Endometrial microvascular endothelial cells (primary cell): ENCODE measurements around the gene PKMYT1. TPM values are rescaled to one million over a fixed set of nuclear protein-coding genes. Genes with fewer than 3 reads are reported as not detected.

Source experiments
- in situ Hi-C: cut with HindIII; loops from 2 replicates; pipeline ENCODE4 v1.10.0; 2017; ENCODE audit warnings: low sequenced_read_pairs, low pct_unique_long_range_greater_than_20kb; ENCODE audit errors: inconsistent ontology term
- total RNA-seq: library from RNA; depleted of rRNA; stranded (reverse); fragments of >200 nt; gene quantifications from one replicate; pipeline ENCODE4 v1.2.3, GENCODE V29; 2015; ENCODE audit errors: inconsistent ontology term

Gene PKMYT1
- total RNA-seq, result 32.3 TPM

DNA sequence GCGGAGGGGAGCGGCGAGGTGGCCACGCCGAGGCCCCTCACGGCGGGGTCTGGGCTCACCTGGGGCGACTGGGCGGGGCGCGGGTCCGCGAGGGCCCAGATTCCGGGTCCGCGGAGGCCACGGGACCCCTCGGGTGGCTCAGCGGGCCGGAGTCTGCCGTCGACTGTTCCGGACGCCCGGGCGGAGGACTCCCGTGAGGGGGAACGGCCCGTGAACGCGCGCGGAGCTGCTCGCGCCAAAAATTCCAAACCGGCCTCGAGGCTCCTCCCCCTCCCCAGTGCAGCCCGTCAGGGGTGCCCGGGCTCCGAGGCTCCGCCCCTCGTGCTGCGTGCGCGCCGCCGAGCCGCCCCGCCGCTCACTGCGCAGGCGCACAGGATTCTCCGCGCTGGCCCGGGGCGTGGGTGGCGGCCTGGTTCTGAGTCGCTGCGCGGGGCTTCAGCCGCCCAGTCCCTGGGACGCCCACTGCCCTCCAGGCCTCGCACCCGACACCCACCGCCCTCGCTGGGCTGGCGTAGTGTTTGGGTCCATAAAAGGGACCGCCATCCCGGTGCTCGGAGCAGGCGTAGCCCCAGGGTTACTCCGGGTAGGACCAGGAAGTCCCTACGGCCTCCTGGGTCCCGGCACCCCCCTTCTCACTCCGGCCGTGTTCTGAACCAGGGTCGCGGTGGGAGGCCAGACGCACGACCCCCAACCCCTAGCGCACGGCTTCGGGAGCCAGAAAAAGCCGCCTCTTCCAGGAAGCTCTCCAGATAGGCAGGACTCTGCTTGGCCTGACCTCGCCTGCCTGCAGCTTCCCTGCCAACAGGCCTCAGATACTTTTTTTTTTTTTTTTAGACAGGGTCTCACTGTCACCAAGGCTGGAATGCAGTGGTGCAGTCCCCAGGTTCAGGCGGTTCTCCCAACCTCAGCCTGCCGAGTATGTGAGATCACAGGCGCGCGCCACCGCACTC is at the start of gene PKMYT1:
PKMYT1 (minus strand) TSS at position 220 of the 950 bp plus-strand sequence. CDS start 789 bp downstream, outside the sequence.
- in situ Hi-C loops, result no loop called here

DNA sequence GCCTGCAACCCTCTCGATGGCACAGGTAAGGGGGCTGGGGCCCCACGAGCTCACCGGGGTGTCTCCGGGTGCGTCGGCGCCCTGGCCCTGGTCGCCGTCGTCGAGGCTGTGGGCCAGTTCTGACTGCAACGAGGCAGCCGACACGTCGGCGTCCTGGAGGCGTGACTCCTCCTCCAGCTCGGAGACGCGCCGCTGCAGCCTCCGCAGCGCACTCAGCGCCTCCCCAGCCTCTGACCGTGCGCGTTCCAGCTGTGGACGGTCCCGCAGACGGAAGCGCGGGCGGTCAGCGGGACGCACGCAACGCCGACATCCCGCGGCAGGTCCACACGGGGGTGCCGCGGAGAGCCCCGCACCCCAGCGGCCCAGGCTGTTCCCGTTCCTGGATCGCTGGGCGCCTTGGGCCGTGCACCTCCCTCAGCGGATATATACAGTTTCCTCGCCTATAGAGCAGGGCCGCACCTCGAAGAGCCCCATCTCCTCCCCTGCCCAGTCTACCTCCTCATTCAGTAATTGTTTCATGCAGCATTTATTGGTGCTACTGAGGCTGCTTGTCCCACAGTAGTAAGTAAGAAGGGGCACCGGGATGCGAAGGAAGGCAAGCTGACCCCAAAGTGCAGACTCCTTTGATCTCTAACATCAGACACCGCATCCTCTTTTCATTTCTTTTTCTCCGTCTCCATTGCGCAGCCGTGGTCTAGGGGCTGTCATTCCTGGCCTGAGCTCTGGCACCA is 49.4 kb upstream of the PKMYT1 start:
- in situ Hi-C loops, result no loop called here

DNA sequence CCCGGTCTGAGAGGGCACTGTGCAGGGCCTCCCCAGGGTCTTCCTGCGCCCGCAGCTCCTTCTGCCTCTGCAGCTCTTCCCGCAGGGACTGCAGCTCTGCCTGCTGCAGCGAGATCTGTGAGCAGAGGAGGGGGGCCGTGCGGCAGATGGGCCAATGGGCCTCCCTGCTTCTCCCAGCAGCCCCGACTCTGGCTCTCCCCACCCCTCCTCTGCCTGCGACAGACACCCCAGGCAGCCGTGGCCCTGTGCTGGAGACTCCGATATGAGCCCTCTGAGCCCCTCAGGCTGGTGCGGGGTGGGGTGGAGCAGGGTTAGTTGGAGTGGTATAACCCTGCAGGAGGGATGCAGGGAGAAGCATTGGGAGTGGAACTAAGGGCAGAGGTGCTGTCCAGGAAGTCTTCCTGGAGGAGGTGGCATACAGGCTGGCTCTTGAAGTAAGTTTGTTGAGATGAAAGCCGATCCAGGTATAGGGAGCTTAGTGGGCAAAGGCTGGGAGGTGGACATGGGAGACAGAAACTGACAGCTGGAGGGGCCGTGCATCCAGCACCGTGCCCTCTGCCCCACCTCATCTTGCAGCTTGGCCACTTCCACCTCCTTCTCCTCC is 48.6 kb upstream of the PKMYT1 start:
- in situ Hi-C loops, result no loop called here

DNA sequence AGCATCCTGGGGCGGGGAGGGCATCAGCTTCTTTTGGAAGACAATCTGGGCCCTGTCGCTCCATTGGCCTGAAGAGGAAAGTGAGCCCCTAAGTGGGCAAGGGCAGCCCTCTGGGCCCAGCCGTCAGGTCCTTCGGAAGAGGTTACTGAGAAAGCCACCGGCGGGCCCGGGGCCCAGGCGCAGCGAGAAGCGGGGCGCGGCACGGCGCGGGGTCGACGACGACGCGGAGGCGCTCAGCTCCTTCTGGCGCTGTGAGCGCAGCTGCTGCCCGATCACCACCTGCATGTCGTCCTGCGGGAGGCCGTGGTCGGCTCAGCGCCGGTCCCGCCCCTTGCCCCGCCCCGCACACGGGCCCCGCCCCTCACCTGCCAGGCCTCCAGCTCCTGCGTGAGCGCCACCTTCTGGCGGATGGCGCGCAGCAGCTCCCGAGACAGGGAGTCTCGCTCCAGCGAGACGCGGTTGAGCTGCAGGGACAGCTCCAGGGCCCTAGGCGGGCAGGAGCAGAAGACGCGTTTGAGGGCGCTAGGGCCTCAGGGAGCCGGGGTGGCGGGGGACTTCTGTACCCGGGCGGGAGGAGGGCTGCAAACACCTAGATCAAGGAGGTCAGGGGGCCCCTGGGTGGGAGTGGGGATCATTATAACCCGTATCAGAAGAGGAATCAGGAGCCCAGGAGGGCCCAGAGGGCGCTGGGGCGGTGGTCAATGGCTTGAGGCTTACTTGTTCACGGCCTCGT is 47.9 kb upstream of the PKMYT1 start:
- in situ Hi-C loops, result no loop called here

DNA sequence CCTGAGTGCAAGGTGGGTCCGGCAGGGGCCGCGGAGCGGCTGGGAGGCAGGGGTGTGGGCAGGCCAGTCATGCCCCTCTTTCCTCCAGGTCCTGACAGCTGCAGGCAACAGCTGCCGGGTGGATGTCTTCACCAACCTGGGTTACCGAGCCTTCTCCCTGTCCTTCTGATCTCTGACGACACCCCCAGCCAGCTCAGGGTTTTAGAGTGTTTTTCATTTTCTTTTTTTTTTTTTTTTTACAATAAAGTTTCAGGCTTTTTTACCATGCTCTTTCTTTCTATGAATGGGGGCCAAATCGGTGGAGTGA is 47.2 kb upstream of the PKMYT1 start:
- in situ Hi-C loops, result no loop called here

DNA sequence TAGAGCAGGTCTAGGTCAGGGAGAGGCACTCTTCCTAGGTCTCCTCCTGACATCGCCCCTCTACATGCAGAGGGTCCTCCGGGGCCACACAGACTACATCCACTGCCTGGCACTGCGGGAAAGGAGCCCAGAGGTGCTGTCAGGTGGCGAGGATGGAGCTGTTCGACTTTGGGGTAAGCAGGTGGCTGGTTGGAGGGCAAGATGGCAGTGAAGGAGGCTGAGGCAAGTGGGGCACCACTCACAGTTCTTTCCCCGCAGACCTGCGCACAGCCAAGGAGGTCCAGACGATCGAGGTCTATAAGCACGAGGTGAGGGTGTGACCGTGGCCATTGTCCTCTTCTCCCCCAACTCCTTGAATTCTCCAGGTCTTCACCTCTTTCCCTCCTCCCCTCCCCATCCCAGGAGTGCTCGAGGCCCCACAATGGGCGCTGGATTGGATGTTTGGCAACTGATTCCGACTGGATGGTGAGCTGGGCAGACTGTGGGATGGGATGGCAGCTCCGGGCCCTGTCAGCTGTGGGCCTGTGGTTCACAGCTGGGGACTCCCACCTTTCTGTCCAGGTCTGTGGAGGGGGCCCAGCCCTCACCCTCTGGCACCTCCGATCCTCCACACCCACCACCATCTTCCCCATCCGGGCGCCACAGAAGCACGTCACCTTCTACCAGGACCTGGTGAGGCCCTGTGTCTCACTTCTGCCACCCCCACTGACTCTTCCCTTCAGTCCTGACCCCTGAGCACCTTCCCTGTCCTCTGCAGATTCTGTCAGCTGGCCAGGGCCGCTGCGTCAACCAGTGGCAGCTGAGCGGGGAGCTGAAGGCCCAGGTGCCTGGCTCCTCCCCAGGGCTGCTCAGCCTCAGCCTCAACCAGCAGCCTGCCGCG is 46.6 kb upstream of the PKMYT1 start:
- in situ Hi-C loops, result no loop called here

DNA sequence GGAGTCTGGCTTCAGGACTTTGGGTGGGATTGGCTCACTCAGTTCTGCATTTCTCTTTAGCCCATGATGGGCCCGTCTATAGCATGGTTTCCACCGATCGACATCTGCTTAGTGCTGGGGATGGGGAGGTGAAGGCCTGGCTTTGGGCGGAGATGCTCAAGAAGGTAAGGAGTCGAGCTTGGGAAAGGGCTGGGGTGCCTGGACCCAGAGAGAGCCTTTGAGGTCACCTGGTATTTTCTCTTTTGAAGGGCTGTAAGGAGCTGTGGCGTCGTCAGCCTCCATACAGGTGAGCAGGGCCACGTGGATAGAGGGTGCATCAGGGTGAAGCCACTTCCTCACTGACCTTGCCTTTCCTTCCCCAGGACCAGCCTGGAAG is 45.7 kb upstream of the PKMYT1 start:
- in situ Hi-C loops, result no loop called here

DNA sequence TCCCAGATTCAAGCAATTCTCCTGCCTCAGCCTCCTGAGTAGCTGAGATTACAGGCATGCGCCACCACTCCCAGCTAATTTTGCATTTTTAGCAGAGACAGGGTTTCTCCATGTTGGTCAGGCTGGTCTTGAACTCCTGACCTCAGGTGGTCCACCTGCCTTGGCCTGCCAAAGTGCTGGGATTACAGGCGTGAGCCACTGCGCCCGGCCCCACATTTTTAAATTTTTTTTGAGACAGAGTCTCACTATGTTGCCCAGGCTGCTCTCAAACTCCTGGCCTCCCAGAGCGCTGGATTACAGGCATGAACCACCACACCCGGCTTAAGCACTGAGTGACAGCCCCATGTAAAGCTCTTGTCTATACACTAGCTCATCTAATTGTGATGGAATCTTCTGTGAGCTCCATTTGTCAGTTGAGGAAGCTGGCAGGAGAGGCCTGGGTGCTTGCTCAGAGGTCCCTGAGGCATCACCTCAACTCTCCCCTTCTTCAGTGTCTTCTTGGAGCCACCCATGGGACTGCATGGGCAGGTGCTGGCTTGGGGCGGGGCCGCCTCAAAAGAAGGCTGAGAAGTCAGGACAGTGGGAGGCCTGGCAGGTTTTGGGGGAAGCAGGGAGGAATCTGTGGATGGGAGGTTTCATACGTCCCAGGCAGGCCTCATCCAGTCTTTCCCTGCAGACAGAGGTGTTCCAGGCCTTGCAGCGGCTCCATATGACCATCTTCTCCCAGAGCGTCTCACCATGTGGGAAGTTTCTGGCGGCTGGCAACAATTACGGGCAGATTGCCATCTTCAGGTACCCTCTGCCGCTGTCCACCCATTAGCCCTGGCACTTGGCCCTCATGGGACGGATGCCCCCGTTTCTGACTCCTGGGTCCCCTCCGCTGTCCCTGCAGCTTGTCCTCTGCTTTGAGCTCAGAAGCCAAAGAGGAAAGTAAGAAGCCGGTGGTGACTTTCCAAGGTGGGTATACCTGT is 45.1 kb upstream of the PKMYT1 start:
- in situ Hi-C loops, result no loop called here

DNA sequence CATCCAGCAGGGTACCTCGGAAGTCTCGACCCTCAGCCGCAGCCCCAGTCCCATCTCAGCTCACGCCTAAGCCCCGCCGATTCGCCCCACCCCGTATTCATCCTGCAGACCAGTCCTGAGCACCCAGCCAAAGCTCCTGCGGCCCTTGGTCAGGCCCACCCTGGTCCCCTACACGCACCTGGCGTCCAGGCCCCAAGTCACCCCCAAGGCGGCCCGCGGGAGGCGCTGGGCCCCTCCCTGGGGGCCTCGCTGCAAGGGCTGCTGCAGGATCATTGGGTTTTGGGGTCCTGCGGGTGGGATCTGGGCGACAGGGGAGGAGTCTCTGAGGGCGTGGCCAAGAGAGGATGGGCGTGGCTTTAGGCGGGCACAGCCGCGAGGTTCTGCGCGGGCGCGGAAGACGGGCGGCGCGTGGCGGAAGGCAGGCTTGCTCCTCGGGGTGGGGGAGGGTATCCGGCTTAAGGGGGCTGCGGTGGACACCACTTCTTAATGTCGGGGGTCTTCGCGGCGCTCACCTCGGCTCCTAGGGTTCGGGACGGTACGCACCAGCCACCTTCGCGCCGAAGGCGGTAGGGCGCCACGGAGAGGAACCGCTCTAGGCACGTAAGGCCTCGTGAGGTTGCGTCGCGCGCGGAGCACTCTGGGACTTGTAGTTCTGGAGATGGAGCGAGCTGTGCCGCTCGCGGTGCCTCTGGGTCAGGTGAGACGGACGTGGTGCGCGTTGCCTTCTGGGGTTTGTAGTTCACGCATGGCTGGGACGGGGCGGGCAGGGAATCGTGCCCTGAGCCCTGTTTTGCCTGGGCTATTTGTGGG is 43.6 kb upstream of the PKMYT1 start, which contains the start of the genes HCFC1R1 and THOC6:
HCFC1R1 (minus strand) TSS at position 274 of the 810 bp plus-strand sequence; CDS start at position 273, 1 bp downstream.
THOC6 (plus strand) TSS at position 367 of the 810 bp plus-strand sequence; CDS start at position 659, 292 bp downstream.
- in situ Hi-C loops, result no loop called here

DNA sequence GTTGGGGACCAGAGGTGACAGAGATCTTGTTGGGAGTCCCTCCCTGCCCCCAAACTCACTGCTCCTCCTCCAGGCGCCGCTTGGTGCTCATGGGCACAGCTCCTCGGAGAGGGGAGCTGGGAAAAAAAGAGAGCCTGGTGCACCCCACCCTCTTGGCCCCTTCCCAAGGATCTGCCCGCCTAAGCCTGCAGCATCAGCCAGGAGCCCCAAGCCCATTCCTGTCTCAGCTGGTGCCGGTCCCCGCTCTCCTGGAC is 43.1 kb upstream of the PKMYT1 start:
- in situ Hi-C loops, result no loop called here

DNA sequence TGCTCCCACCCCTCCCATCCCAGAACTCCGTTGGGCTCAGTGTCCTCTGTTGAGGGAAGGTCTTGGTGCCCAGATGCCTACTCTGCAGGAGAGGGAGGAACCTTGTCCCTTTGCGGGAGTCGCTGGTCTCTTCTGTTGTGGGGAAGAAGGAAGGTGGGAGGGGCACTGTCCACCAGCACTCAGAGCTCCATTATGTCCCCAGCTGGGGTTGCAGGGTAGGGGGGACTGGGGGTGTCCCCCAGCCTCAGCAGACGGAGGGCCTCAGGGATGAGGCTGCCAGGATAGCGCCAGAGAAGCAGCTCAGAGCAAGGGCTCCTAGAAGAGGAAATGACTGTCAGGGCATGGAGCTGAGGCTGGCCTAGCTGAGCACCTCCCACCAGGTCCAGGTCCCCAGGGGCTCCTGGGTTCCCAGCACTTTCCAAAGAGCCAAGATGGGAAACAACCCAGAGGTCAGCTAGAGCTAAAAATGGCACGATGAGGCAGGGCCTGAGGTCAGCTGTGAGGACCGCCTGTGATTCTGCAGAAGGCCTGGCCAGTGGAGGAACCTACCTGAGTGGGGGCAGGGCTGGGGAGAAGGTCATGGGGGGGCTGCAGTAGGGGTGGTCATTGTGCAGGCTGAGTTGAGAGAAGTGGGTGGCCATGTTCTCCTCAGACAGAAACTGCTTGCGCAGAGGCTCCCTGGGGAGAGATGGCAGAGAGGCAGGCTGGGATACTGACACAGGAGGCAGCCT is 42.6 kb upstream of the PKMYT1 start:
- in situ Hi-C loops, result no loop called here

DNA sequence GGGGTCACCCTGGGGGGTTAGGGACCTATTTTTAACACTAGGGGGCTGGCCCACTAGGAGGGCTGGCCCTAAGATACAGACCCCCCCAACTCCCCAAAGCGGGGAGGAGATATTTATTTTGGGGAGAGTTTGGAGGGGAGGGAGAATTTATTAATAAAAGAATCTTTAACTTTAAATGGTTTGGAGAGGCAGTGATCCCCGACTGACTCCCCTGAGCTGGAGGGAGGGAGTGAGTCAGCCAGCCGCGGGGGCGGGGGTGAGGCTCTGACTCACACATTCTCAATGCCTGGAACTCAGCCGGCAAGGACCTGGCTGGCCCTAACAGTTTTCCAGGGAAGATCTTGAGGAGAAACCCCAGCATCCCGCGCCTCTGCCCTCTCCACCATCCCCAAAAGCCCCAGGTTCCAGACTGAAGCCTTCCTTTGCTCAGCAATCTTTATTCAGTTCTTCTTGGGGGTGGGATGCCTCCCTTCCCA is 42.0 kb upstream of the PKMYT1 start:
- in situ Hi-C loops, result no loop called here

DNA sequence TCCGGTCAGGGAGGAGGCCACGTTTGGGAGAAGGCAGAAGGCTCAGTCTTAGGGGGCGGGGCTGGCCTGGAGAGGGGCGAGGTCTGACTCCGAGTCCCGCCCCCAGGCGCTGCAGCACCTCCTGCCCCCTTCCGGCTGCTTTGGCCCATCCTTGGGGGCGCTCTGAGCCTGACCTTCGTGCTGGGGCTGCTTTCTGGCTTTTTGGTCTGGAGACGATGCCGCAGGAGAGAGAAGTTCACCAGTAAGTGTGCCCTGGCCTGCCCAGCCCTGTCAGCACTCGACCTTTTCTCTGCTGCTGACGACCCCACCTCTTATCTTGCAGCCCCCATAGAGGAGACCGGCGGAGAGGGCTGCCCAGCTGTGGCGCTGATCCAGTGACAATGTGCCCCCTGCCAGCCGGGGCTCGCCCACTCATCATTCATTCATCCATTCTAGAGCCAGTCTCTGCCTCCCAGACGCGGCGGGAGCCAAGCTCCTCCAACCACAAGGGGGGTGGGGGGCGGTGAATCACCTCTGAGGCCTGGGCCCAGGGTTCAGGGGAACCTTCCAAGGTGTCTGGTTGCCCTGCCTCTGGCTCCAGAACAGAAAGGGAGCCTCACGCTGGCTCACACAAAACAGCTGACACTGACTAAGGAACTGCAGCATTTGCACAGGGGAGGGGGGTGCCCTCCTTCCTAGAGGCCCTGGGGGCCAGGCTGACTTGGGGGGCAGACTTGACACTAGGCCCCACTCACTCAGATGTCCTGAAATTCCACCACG is 41.4 kb upstream of the PKMYT1 start:
- in situ Hi-C loops, result no loop called here

DNA sequence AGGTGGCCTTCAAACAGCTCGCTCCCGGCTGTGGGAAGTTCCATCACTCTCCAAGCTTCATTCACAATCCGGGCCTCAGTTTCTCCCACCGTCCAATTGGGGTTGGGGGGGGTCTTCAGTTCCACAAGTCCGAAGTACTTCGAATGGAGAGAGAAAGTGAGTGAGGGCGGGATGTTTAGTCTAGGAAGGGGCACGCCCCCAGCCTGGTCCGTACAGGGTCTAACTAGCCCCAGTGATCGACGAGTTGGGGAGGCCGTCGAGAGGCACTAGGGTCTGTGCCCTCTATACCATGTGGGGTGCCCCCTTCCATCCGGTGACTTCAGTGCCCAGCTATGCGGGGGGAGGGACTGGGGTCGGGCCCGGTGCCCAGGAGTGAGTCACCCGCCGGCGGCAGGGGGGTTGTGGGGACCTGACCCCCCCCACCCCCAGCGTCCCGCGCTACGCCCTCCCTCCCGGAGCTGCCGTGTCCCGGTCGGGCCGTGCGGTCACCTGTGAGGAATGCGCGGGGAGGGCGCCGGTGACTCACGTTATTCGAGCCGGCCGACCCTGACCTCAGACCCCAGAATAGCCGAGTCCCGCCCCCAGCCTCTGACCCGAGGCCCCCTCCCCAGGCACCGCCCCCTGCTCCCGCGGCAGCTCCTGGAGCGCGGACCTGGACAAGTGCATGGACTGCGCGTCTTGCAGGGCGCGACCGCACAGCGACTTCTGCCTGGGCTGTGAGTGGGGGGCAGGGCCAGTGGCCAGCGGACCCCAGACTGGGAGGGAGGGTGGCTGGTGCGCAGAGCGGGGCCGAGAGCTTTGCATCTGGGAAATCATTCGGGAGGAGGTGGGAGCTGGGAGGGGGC is 40.6 kb upstream of the PKMYT1 start:
- in situ Hi-C loops, result no loop called here
